ENCODE measurements around the gene C12orf42. TPM values are rescaled to one million over a fixed set of nuclear protein-coding genes. Genes with fewer than 3 reads are reported as not detected.

The C12orf42 gene
- 0.22 TPM for total RNA-seq
- long read RNA-seq: 0 reads

DNA sequence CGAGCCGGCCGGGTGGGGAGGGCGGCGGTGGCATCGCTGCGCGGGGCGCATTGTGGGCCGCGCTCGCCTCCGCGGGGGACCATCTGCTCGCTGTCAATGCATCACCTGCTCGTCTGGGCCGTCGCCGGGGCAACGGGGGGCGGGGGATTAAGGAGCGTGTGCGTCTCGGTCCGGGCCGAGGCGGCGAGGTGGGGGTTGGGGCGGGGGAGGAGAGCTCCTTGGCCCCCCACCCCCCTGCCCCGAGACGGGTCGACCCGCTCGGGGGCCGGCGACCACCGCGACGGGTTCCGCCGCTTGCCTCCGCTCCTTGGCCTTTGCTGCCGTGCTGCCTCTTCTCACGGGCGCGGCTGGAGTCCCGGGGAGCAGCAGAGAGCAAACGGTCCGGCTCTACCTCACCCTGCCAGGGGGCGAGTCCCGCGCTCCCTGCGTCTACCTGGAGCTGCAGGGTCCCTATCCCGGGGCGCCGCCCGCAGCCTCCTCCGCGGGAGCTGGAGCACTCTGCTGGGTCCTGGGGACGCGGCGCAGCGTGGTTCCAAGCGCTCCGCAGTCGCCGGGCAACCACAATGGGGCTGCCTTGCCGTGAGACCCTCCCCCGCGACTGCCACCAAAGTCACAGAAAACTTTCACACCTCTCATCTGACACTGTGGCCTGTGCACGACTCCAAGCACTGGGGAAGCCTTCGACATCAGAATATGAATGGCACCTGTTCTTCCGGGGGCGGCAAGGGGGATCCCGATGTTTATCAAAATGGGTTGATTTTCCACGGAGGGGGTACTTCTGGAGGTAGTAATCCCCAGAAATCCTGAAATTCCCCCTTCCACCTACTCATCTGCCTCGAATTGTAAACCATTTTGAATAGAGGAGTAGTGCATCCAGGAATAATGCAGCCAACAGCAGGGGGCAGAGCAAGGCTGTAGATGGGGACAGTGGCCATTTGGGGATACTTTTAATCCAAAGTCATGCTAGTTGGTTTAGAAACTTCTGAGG is at the start of gene C12orf42:
Gene C12orf42 (minus strand): TSS at position 500 of the 988 bp plus-strand sequence. CDS start 17,542 bp downstream, outside the sequence.
- intact Hi-C loops (cut with DNase I): no loop called here
- DNase-seq (peak; percentile 41), ATAC-seq (ENCODE audit: poor library complexity) (peak; percentile 73)

DNA sequence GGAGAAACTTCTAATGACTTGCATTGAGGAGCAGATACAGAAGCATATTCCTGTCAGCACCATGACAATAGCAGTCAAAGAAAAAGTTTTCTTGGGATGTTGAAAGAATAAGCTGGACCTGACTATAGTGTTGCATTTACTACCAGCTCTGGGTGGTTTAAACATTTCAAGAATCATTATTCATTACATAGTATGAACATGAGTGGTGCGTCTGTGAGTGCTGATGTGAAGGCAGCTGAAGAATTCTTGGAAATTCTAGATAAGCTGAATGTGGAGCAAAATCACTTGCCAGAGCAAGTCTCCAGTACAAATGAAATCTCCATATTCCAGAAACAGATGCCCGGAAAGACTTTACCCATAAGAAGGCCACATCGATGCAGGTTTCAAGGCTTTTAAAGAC is 46.3 kb upstream of the C12orf42 start:
- intact Hi-C loops (cut with DNase I): no loop called here
- no peak for DNase-seq
- ATAC-seq (ENCODE audit: poor library complexity): no peak

DNA sequence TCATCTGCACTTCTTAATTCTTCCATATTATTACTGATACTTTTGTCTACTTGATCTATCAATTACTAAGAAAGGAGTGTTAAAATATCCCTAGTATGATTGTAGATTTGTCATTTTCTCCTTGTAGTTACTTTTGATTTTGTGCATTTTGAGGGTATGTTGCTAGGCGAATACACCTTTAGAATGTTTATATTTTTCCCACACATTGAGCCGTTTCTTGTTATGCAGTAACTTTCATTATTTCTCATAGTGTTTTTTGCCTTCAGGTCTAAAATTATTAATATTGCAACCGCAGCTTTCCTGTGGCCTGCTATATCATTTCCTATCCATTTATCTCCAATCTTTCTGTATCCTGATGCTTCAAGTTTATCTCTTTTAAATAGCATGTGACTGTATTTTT is 44.6 kb upstream of the C12orf42 start:
- intact Hi-C loops (cut with DNase I): no loop called here
- DNase-seq (no peak), ATAC-seq (ENCODE audit: poor library complexity) (no peak)

DNA sequence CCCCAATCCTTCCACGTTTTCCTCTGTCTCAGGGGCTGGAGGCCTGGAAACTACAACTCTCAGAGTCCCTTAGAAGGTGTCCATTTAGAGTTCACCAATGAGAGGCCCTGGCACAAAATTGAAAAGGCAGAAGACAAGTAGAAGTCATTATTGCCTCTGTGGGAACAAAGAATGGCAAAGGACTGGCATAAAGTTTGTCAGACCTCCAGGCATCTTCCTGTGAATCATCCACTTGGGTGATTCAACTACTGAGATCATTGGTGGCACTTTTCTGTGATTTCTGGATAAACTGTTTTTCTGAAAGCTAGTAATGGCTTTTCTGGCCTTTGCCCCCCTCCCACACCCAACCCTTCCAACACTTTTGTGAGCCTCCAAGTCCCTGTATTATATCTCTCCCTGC is 42.6 kb upstream of the C12orf42 start:
- DNase-seq: no peak
- intact Hi-C loops (cut with DNase I): no loop called here
- ATAC-seq (ENCODE audit: poor library complexity): no peak

DNA sequence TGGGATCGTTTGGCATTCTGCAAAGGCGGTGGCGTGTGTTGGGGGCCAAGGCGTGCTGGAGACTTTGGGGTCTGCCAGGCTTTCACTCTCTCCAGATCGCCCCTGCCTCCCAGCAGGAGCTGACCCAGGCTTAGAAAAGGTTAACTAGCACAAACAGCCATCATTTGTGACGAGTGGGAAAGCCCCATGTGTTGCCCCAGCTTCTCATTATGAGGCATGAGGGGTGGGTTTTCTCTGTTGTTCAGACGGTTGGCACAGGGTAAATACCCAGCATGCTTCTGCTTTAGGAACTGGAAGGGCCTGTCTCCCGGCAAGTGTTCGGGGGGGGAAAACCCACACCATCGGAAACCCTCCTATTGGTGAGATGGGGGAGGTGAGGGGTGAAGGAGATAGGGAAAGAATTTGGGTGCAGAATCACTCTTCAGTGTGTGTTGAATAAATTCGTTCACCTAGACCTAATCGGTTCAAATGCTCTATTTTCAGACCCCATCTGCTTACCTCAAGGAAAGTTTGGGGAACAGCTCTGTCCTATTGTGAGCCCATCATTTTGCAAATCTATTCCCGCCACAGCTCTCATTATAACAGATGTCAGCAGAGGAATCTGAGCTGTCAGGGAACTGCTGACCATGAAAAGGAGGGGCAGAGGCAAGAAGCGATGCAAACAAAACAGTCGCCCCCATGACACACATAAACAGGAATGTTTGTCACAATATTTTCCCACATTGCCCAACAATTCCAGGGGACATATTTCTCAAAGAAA is 34.7 kb upstream of the C12orf42 start:
- intact Hi-C loops (cut with DNase I): no loop called here
- ATAC-seq (ENCODE audit: poor library complexity): no peak
- no peak for DNase-seq

DNA sequence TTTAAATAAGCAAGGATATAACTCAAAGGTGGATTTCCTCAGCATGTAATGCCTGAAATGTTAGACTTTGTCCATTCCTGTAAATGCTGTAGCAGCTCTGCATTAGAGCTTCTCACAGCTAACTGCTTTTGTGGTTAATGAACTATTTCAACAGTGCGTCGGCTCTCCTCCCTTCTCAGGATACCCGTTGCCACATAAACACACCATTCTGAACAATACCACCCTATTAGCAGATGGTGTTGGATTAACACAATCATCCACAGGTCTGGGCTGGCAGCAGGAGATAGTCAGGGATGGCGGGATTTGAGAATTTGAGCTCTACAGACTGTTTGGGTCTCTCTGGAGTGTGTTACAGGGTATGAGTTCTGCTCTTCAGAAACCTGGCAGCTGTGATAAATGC is 33.5 kb upstream of the C12orf42 start:
- intact Hi-C loops (cut with DNase I): no loop called here
- ATAC-seq (ENCODE audit: poor library complexity): no peak
- DNase-seq: no peak

DNA sequence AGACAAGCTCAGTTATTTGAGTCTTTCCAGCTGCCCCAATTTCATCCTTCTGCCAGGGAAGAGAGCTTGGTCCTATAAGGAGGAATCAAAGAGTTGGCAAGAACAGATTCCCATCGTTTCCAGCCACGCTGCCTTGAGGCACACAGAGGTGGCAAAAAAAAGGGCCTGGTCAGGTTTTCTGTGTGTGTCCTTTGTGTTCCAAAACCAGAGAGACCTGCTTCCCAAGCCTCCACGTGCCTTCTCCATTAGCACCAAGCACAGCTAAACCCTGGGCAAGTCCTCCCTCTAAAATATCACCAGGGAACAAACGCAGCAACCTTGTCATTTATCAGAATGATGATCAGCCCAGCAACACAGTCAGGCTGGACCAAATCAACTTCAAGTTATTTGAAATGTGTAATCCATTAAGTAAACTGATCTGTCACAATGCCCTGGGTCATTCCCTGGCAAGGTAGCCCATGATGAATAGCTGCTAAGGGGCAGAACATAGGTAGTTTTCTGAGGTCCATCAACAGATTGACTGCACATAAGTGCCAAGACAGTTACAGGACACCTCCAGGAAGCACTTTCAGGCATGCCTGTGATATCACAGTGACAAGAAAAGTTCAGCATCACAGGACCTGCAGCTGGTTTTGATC is 28.6 kb upstream of the C12orf42 start:
- no peak for ATAC-seq (ENCODE audit: poor library complexity)
- intact Hi-C loops (cut with DNase I): no loop called here

DNA sequence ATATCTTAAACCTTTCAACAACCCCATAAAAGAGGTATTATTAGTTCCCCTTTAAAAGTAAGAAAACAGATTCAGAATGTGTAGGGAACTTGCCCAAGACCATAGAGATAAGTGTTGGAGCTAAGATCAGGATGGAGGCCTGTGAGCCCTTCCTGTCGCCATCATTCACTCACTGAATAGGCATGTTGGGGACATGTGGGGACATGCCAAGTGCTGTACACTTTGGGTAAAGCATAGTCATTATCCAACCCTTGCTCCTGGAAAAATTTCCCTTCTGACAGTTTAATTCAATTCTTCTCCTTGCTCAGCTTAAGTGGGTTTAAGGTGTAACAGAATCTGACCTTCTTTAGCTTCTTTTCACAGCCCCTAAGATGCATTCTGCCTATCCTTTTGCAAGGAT is 28.0 kb upstream of the C12orf42 start:
- DNase-seq: no peak
- ATAC-seq (ENCODE audit: poor library complexity): no peak
- intact Hi-C loops (cut with DNase I): no loop called here

More for the DNA sequence above, 28.6 kb upstream of the C12orf42 start:
- DNase-seq: no peak

DNA sequence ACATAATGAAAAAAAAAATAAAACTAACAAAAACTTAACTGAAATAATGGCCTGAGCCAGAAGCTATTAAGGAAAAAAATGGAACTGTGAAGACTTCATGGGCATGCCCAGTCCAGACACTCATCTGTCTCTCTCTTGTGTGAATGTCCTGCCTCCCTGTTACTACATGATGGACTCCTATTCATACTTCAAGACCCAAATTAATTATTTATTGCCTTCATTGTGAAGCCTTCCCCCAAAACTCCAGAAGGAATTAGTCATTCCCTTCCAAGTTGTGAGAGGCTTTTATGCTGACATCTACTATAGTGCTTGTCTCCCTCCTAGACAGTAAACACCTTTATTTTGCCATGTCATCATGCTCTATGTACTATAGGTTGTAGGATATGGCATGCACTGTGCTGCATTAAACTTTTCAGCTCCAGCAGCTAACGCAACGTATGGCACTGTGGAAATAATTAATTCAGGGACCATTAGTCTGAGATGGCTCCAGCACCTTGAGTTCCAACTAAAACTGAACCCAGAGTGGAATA is 25.0 kb upstream of the C12orf42 start:
- DNase-seq (no peak), ATAC-seq (ENCODE audit: poor library complexity) (no peak)
- intact Hi-C loops (cut with DNase I): no loop called here

DNA sequence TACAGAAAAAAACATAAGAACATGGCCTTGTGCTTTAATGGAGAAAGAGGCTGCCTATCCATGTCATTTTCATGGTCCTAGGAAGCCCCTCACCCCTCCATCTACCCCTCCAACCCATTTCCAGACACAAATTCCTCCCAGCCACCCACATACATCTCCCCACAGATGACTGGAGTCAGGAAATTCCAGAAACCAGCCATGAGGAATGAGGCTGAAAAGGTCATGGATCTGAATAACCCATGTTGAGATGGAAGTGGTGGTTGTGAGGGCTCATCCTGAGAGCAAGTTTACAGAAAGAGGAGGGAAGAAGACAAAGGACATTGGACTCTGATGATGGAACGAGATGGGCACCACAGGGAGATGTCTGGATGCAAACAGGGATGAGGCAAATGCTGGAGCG is 23.9 kb upstream of the C12orf42 start:
- DNase-seq: no peak
- intact Hi-C loops (cut with DNase I): no loop called here
- ATAC-seq (ENCODE audit: poor library complexity): no peak

DNA sequence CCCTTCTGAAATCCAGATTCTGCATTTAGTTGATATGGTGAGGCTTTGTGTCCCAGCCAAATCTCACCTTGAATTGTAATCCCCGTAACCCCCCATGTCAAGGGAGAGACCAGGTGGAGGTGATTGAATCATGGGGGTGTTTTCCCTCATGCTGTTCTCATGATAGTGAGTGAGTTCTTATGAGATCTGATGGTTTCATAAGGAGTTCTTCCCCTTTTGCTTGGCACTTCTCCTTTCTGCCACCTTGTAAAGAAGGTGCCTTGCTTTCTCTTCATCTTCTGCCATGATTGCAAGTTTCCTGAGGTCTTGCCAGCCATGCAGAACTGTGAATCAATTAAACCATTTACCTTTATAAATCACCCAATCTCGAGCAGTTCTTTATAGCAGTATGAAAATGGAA is 23.1 kb upstream of the C12orf42 start:
- DNase-seq: no peak
- ATAC-seq (ENCODE audit: poor library complexity): no peak
- intact Hi-C loops (cut with DNase I): no loop called here

DNA sequence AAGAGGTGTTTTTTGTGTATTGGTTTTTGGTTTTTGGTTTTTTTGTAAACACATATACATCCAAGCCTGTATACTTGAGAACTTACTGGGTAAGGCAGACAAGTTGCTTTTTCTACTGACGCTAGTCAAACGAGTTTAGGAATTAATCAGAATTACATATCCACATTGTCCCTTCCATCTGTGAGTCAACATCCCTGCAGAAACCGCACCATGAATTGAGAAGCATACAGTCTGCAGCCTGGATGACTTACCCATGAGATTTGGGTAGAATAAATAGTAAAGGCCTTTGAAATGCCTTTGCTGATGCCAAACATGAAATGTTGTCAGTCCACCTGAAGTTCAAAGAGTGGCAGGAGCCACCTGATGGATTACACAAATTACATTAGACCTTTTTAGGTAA is 21.4 kb upstream of the C12orf42 start:
- ATAC-seq (ENCODE audit: poor library complexity) (no peak), DNase-seq (no peak)
- intact Hi-C loops (cut with DNase I): no loop called here

DNA sequence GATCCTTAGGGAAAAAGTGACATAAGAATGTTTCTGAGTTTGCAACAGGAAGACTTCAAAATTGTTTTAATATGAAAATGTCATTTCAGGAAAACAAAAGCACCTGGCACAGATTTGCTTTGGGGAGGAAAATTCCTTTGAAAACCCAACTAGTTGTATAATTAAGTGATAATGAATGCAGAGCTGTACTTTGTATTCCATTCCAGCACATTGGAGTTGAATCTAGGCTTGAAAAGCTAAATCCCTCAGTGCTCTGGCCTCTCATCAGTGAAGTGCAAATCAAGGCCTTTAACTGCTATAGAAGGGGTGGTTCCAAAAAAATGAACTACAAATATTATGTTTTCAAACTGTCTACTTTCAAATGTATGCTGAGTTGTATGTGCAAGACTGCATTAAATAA is 19.6 kb upstream of the C12orf42 start:
- DNase-seq (no peak), ATAC-seq (ENCODE audit: poor library complexity) (no peak)
- intact Hi-C loops (cut with DNase I): no loop called here

DNA sequence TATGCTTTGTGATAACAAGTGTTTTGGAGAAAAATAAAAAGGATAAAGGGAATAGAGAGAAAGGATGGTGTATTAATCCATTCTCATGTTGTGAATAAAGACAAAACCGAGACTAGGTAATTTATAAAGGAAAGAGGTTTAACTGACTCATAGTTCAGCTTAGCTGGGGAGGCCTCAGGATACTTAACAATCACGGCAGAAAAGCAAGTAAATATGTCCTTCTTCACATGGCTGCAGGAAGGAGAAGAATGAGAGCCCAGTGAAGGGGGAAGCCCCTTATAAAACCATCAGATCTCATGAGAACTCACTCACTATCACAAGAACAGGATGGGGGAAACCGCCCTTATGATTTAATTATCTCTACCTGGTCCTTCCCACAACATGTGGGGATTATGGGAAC is 18.1 kb upstream of the C12orf42 start:
- intact Hi-C loops (cut with DNase I): no loop called here
- DNase-seq: no peak
- ATAC-seq (ENCODE audit: poor library complexity): no peak

DNA sequence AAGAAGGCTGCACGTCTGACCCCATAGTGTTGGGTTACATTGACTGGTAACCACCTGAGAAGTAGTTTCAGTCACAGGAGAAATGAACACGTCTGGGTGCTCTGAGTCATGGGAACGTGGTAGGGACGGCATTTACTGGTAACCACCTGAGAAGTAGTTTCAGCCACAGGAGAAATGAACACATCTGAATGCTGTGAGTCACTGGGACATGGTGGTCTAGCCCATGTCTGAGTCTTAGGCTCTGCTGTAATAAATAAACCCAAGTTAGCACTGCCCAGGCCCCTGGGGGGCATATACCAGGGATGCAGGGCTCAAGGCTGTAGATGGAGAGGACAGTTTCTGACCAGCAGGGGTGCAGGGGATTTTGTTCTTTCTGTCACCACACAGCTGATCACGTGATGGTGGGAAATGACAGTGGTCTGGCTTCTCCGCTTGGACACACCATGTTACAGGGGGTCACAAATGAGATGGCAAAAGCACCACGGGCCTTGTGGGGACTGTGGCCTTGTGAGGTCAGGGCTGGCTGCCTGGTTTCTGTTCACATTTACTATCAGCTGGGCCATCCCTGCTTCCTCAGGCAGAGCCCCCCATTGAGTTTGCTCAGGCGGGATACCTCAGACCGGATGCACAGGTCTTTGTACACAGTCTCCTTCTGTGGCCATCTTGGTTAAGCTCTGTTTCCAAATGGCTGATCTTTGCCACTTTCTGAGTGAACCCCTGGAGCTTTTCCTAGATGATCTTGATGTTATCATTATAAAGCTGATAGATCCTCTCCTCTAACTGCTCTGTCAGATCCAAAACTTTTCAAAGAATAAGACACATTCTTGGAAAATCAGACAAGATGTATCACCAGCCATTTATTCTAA is 9.8 kb upstream of the C12orf42 start:
- intact Hi-C loops (cut with DNase I): no loop called here
- no peak for ATAC-seq (ENCODE audit: poor library complexity)
- DNase-seq: no peak

DNA sequence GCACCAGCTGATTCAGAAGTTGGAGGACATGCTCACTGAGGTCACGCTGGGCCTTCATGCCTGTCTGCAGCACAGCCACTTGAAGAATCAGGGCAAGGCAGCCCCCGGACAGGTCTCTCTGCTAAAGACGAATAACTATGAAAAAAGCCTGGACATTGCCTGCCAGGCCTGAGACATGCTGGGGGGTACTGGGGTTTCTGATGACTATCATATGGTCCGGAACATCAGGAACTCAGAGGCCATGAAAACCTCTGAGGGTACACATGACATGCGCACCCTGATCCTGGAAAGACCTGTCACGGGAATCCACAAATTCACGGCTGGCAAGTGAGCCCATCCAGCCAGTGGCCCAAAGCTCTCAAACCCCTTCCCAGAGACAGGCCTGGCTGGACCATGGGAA is 8.8 kb upstream of the C12orf42 start:
- DNase-seq (no peak), ATAC-seq (ENCODE audit: poor library complexity) (no peak)
- intact Hi-C loops (cut with DNase I): no loop called here

DNA sequence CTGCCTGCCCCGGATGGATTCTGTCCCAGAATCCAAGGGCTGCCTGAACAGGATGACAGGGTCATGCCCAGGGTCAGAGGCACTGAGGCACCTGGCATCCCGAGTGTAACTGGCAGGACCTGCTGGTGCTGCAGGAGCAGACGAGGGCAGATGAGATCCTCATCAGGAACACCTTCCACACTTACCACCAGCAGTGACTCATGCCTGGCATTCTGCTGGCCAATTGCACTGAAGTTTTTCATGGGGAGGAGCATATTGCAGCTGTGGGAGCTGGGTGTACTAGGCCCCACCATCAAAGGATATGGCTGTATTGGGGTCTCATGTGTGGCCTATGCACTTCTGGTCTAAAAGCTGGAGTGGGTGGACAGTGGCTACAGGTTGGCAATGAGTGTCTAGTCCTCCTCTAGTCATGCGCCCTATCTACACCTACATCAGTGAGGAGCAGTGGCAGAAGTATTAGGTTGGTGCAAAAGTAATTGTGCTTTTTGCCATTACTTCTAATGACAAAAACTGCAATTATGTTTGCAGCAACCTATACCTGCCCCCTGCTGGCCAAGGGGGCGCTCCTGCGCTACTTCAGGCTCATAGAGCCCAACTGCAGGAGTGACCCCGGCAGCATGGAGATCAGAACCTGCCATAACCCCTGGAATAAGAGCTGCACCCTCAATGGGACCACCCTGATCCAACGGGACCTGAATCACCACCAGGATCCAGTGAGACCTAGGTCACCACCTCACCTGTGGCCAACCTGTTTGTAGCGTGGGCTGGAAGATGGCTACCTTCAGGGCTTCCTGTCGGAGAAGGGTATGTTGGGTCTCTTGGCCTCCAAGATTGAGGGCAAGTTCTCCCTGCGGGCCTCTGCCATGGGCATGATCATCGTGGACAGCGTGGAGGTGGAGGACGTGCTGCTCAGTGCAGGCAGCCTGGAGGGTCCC is 8.0 kb upstream of the C12orf42 start:
- intact Hi-C loops (cut with DNase I): no loop called here
- DNase-seq (no peak), ATAC-seq (ENCODE audit: poor library complexity) (no peak)
